ENCODE results near the gene TCAP.

Gene TCAP

GRCh38 chr17:39650121-39650579, 15.0 kb upstream of the TCAP start:
- Histone ChIP-seq H3K27me3 (ENCODE audit: insufficient read depth, low read depth, severe bottlenecking) (no peaks in the 10 kb centered on the region), H3K9me3 (ENCODE audit: severe bottlenecking) (no peaks in the 10 kb centered on the region), H3K4me3 (ENCODE audit: low read depth, low read length) (no peak overlapping the region), H3K27ac (no peak overlapping the region), H3K36me3 (peaks cover 25% of the 10 kb centered on the region)
- no peak for TF ChIP-seq CTCF (IDR thresholded peaks at IDR 0.05; ENCODE audit: low read depth, low read length)
- no peak for DNase-seq

GRCh38 chr17:39651923-39652586, 13.1 kb upstream of the TCAP start:
- Histone ChIP-seq H3K36me3 (peaks cover 40% of the 10 kb centered on the region), H3K9me3 (ENCODE audit: severe bottlenecking) (no peaks in the 10 kb centered on the region), H3K27me3 (ENCODE audit: insufficient read depth, low read depth, severe bottlenecking) (no peaks in the 10 kb centered on the region), H3K4me3 (ENCODE audit: low read depth, low read length) (no peak overlapping the region), H3K27ac (peak overlapping the region; percentile 95)
- TF ChIP-seq CTCF (IDR thresholded peaks at IDR 0.05; ENCODE audit: low read depth, low read length), result no peak
- no peak for DNase-seq

GRCh38 chr17:39652587-39653315, 12.4 kb upstream of the TCAP start:
- Histone ChIP-seq H3K36me3 (peaks cover 37% of the 10 kb centered on the region), H3K27me3 (ENCODE audit: insufficient read depth, low read depth, severe bottlenecking) (no peaks in the 10 kb centered on the region), H3K9me3 (ENCODE audit: severe bottlenecking) (no peaks in the 10 kb centered on the region), H3K27ac (peak overlapping the region; percentile 95), H3K4me3 (ENCODE audit: low read depth, low read length) (no peak overlapping the region)
- TF ChIP-seq CTCF (IDR thresholded peaks at IDR 0.05; ENCODE audit: low read depth, low read length), result peak; percentile 9; the same call in 1 of the 2 replicates
- DNase-seq, result peak; percentile 87

GRCh38 chr17:39653316-39653661, 11.9 kb upstream of the TCAP start:
- Histone ChIP-seq H3K27me3 (ENCODE audit: insufficient read depth, low read depth, severe bottlenecking) (no peaks in the 10 kb centered on the region), H3K9me3 (ENCODE audit: severe bottlenecking) (no peaks in the 10 kb centered on the region), H3K27ac (peak overlapping the region; percentile 95), H3K36me3 (peaks cover 39% of the 10 kb centered on the region), H3K4me3 (ENCODE audit: low read depth, low read length) (no peak overlapping the region)
- no peak for TF ChIP-seq CTCF (IDR thresholded peaks at IDR 0.05; ENCODE audit: low read depth, low read length)
- no peak for DNase-seq

GRCh38 chr17:39653662-39654331, 11.4 kb upstream of the TCAP start:
- Histone ChIP-seq H3K4me3 (ENCODE audit: low read depth, low read length) (no peak overlapping the region), H3K27ac (peak overlapping the region; percentile 95), H3K9me3 (ENCODE audit: severe bottlenecking) (no peaks in the 10 kb centered on the region), H3K27me3 (ENCODE audit: insufficient read depth, low read depth, severe bottlenecking) (no peaks in the 10 kb centered on the region), H3K36me3 (peaks cover 41% of the 10 kb centered on the region)
- peak; percentile 99 for TF ChIP-seq CTCF (IDR thresholded peaks at IDR 0.05; ENCODE audit: low read depth, low read length)
- peak; percentile 93 for DNase-seq
